ENCODE results near the gene KAZN.
"Not testable (repeated sequence)": the region's sequence is repeated elsewhere in the genome, so short reads cannot be mapped to it uniquely, and the experiment has no call there.

Gene KAZN

DNA sequence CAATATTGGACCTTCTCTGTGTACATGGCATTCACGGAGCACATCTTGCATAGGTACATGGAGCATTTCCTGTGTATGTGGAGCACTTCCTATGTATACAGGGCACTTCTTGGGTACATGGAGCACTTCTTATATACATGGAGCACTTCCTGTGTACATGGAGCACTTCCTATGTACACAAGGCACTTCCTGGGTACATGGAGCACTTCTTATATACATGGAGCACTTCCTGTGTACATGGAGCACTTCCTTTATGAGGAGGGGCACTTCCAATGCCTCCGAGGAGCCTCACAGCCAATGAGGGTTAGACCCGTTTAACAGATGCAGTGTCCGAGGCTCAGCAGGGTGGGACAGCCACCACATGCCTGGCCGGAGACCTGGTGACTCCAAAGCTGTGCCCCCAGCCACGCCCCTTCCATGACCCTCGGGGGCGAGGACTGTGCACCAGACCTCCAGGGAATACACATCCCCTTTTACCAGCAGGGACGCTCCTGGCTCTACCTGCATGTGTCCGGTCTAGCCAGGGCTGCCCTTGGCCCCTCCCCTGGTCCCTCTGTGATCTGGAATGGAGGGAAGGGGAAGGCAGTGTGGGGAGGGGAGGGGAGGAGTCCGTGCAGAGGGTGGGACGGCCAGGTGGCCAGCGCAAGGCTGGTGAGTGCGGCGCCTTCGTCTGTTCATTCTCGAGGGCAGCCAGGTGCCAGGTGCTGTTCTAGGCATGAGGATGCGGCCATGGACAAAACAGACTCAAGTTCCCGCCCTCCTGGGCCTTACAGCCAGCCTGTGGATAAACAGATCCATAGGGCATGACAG lies 360.0 kb downstream of the KAZN start:
- H3K9ac ChIP-seq (ENCODE audit: low read length): no peak overlapping the region
- H3K4me3 ChIP-seq (ENCODE audit: low read length): no peak overlapping the region
- no peaks in the 10 kb centered on the region for H3K36me3 ChIP-seq (ENCODE audit: control insufficient read depth, low read depth, low read length)
- H3K27ac ChIP-seq (ENCODE audit: low read length): no peak overlapping the region
- H3K4me1 ChIP-seq (ENCODE audit: control insufficient read depth, low read depth, low read length): no peaks in the 10 kb centered on the region
- no peaks in the 10 kb centered on the region for H3K9me3 ChIP-seq (ENCODE audit: control insufficient read depth, low read depth, low read length)
- H3K27me3 ChIP-seq (ENCODE audit: control insufficient read depth, insufficient read depth, low read length): no peaks in the 10 kb centered on the region

DNA sequence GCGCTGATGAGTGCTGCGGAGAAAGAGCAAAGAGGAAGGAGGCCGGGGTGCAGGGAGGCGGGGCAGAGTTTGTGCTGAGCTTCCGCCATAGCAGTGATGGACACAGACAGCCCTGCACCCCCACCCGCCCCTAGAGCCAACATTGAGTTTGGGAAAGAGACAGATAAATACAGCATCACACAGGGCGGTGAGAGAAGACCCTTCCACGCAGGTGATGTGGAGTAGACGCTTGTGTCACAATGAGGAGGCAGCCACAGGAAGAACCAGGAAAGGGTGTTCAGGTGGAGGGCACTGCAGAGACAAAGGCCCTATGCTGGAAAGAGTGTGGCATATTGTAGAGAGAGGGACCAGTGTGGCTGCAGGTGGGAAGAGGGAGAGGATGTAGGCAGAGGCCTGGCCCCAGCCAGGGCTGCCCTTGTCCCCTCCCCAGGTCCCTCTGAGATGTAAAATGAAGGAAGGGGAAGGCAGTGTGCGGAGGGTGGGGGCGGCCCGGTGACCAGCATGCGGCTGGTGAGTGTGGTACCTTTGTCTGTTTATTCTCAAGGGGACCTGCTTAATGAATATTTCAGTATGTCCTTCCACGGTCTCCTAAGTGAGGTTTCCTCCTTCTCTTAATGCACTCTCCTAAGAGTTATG lies 360.7 kb downstream of the KAZN start:
- H3K9ac ChIP-seq (ENCODE audit: low read length): no peak overlapping the region

DNA sequence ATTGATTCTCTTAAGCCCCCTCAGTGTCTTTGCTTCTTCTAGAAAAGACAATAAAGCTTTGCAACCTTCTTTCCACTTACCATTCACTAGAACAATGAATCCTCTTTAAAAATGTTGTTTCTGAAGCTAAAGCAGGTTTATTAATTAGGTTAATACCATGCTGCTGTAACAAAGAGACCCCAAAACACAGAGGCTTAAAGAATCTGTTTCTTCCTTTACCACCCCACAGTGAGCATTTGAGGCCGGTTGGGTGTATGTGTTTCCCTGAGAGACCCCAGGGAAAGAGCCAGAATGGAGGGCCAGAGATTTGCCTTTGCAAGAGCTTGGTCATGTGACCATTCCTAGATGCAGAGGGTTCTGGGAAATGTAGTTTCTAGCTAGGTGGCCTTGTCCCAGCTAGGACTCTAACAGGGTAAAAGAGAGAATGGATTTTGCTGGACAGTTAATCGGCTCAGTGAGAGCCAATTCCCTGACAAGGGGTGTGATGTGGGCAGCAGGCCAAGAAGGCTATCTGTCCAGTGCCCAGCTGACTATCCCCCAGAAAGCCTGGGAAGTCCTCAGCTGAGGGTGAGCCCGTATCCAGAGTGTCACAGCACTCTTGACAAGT lies 363.3 kb downstream of the KAZN start:
- no peaks in the 10 kb centered on the region for H3K4me1 ChIP-seq (ENCODE audit: control insufficient read depth, low read depth, low read length)
- no peak overlapping the region for H3K9ac ChIP-seq (ENCODE audit: low read length)
- no peaks in the 10 kb centered on the region for H3K9me3 ChIP-seq (ENCODE audit: control insufficient read depth, low read depth, low read length)
- no peak overlapping the region for H3K27ac ChIP-seq (ENCODE audit: low read length)
- H3K36me3 ChIP-seq (ENCODE audit: control insufficient read depth, low read depth, low read length): no peaks in the 10 kb centered on the region
- H3K4me3 ChIP-seq (ENCODE audit: low read length): no peak overlapping the region
- H3K27me3 ChIP-seq (ENCODE audit: control insufficient read depth, insufficient read depth, low read length): no peaks in the 10 kb centered on the region

More for the DNA sequence above, 360.7 kb downstream of the KAZN start:
- Histone ChIP-seq H3K36me3 (ENCODE audit: control insufficient read depth, low read depth, low read length) (no peaks in the 10 kb centered on the region), H3K27me3 (ENCODE audit: control insufficient read depth, insufficient read depth, low read length) (no peaks in the 10 kb centered on the region), H3K27ac (ENCODE audit: low read length) (no peak overlapping the region), H3K9me3 (ENCODE audit: control insufficient read depth, low read depth, low read length) (no peaks in the 10 kb centered on the region), H3K4me1 (ENCODE audit: control insufficient read depth, low read depth, low read length) (no peaks in the 10 kb centered on the region), H3K4me3 (ENCODE audit: low read length) (no peak overlapping the region)

DNA sequence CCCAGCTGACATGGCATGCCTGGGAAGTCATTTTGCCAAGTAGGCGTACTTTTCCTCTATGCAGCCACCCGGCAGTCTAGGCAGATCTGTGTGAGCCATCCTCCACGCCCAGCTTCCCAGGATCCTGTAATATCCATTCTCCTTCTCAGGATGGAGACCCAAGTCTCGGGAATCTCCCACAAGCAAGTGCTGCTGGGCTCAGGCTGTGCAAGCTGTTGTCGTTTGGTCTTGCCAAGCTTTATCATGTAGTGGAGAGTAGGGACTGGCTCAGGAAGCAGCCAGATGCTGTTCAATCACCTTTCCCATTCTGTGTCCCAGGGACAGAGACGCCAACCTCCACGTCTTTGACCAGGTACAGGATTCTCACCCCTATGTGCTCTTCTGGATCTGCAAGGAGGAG lies 363.9 kb downstream of the KAZN start:
- H3K27ac ChIP-seq (ENCODE audit: low read length): no peak overlapping the region
- H3K27me3 ChIP-seq (ENCODE audit: control insufficient read depth, insufficient read depth, low read length): no peaks in the 10 kb centered on the region
- H3K4me3 ChIP-seq (ENCODE audit: low read length): no peak overlapping the region
- no peaks in the 10 kb centered on the region for H3K4me1 ChIP-seq (ENCODE audit: control insufficient read depth, low read depth, low read length)
- no peak overlapping the region for H3K9ac ChIP-seq (ENCODE audit: low read length)
- no peaks in the 10 kb centered on the region for H3K36me3 ChIP-seq (ENCODE audit: control insufficient read depth, low read depth, low read length)
- no peaks in the 10 kb centered on the region for H3K9me3 ChIP-seq (ENCODE audit: control insufficient read depth, low read depth, low read length)

DNA sequence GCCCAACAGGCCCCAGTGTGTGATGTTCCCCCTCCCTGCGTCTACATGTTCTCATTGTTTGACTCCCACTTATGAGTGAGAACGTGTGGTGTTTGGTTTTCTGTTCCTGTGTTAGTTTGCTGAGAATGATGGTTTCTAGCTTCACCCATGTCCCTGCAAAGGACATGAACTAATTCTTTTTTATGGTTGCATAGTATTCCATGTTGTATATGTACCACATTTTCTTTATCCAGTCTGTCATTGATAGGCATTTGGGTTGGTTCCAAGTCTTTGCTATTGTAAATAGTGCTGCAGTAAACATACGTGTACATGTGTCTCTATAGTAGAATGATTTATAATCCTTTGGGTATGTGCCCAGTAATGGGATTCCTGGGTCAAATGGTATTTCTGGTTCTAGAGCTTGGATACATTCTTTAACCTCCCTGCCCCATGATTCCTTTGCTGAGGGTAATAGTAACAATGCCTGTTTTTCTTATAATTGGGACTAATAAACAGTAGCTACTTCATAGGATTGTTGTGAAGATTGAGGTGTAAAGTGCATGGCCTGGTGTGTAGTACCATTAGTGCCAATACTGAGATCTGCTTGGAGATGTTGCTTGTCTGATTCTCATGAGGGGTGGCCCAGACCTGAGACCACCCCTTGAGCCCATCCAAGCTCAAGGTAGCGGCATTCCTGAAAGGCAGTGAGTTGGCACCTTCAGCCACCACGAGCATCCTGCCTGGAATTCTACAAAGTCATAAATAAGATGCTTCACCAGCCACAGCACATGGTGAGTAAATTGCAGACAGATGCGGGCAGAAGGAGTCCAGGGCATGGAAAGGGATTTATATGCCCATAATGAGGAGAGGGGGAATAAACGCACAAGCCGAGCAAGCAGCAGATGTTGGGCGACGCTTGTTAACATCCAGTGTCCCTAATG lies 365.6 kb downstream of the KAZN start:
- H3K4me3 ChIP-seq (ENCODE audit: low read length); H3K27ac ChIP-seq (ENCODE audit: low read length); H3K9me3 ChIP-seq (ENCODE audit: control insufficient read depth, low read depth, low read length); H3K27me3 ChIP-seq (ENCODE audit: control insufficient read depth, insufficient read depth, low read length); H3K36me3 ChIP-seq (ENCODE audit: control insufficient read depth, low read depth, low read length); H3K9ac ChIP-seq (ENCODE audit: low read length); H3K4me1 ChIP-seq (ENCODE audit: control insufficient read depth, low read depth, low read length): not testable (repeated sequence)

DNA sequence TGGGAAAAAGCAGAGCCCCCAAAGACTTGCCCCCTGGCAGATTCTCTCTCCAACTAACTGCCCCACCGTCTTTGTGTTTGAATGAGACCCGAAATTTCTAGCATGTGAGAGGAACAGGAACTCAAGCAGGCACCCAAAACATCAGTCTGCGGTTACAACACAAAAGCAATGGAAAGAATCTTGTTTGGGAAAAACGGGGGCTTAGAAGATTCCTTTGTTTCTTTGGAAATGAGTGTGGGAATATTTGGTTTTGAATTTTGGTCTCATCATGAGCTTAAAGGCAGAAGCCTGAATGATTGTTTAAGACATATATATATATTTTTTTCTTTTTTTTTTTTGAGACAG lies 366.2 kb downstream of the KAZN start:
- no peaks in the 10 kb centered on the region for H3K36me3 ChIP-seq (ENCODE audit: control insufficient read depth, low read depth, low read length)
- H3K9ac ChIP-seq (ENCODE audit: low read length): no peak overlapping the region
- H3K4me1 ChIP-seq (ENCODE audit: control insufficient read depth, low read depth, low read length): no peaks in the 10 kb centered on the region
- no peak overlapping the region for H3K4me3 ChIP-seq (ENCODE audit: low read length)
- H3K27me3 ChIP-seq (ENCODE audit: control insufficient read depth, insufficient read depth, low read length): no peaks in the 10 kb centered on the region
- no peaks in the 10 kb centered on the region for H3K9me3 ChIP-seq (ENCODE audit: control insufficient read depth, low read depth, low read length)
- H3K27ac ChIP-seq (ENCODE audit: low read length): no peak overlapping the region

DNA sequence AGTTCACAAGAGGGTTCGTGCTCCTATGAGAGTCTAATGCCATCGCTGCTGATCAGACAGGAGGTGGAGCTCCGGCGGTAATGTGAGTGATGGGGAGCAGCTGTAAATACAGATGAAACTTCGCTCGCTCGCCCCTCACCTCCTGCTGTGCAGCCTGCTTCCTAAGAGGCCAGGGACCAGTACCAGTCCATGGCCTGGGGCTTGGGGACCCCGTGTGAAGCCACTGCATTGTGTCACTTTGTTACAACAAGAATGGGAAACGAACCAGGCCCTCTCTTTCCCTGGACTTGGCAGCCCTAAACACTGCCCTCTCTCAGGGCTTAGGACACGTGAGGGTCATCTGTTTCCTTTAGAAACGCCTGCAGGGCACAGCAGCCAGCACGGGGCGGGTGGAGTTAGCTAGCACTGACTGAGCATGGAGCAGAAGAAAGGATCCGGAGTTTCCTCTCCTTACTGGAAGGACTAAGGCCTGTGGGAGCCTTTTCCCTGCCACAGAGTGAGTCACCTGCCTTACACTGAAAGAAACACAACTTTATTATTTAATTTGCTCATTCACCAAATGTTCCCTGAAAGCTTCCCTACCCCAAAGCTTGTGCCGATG lies 369.9 kb downstream of the KAZN start:
- no peaks in the 10 kb centered on the region for H3K27me3 ChIP-seq (ENCODE audit: control insufficient read depth, insufficient read depth, low read length)
- no peaks in the 10 kb centered on the region for H3K4me1 ChIP-seq (ENCODE audit: control insufficient read depth, low read depth, low read length)
- no peaks in the 10 kb centered on the region for H3K36me3 ChIP-seq (ENCODE audit: control insufficient read depth, low read depth, low read length)
- H3K9ac ChIP-seq (ENCODE audit: low read length): no peak overlapping the region
- no peaks in the 10 kb centered on the region for H3K9me3 ChIP-seq (ENCODE audit: control insufficient read depth, low read depth, low read length)
- H3K4me3 ChIP-seq (ENCODE audit: low read length): no peak overlapping the region
- no peak overlapping the region for H3K27ac ChIP-seq (ENCODE audit: low read length)

DNA sequence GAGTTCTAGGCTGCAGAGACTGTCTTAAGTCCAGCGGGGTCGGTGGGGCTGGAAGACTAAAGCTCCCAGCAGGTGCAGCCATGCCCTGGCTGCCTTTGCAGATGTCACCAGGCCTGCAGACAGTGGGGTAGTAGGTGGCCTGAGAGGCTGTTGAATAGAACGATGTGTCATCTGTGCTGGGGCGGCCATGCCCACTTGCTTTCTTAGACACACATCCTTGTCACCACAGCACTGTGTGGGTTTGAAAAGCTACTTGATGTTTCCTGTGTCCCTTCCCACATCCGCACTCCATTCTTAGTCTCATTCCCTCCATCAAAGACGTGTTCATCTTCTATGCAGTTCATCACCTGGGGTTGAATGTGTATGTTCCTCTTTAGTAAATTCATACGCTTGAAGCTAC lies 370.5 kb downstream of the KAZN start:
- H3K9me3 ChIP-seq (ENCODE audit: control insufficient read depth, low read depth, low read length): no peaks in the 10 kb centered on the region
- H3K4me1 ChIP-seq (ENCODE audit: control insufficient read depth, low read depth, low read length): no peaks in the 10 kb centered on the region
- H3K27ac ChIP-seq (ENCODE audit: low read length): no peak overlapping the region
- H3K27me3 ChIP-seq (ENCODE audit: control insufficient read depth, insufficient read depth, low read length): no peaks in the 10 kb centered on the region
- H3K9ac ChIP-seq (ENCODE audit: low read length): no peak overlapping the region
- H3K4me3 ChIP-seq (ENCODE audit: low read length): no peak overlapping the region
- H3K36me3 ChIP-seq (ENCODE audit: control insufficient read depth, low read depth, low read length): no peaks in the 10 kb centered on the region

DNA sequence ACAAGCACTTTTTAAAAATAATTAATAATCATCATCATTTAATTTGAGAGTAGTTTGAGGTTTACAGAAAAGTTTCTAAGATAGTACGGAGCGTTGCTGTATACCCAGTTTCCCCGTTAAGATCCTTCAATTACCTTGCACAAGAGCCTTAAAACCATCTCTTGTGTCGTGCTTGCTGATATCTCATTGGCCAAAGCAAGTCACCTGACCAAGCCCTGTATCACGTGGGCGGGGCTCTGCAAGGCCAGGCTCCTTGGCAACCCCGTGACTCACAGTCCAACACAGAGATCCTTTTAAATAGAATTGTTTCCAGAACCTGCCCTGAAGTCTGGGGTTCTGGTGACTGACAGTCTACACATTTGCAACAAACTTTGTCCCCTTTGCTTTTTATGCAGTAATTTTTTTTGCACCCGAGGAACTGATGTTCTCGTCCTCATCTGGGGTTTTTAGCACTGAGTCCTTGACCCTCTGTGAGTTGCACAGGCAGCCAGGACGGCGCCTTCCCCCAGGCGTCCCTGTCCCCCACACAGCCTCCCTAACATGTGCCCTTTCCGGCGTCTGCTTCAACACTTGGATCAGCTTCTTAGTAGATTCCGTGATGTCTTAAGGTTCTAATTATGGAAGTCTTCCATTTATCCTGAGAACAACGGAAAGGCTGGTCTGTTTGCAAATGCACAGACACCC lies 371.8 kb downstream of the KAZN start:
- no peaks in the 10 kb centered on the region for H3K27me3 ChIP-seq (ENCODE audit: control insufficient read depth, insufficient read depth, low read length)
- no peaks in the 10 kb centered on the region for H3K36me3 ChIP-seq (ENCODE audit: control insufficient read depth, low read depth, low read length)
- no peak overlapping the region for H3K4me3 ChIP-seq (ENCODE audit: low read length)
- H3K27ac ChIP-seq (ENCODE audit: low read length): no peak overlapping the region
- H3K9ac ChIP-seq (ENCODE audit: low read length): no peak overlapping the region
- H3K9me3 ChIP-seq (ENCODE audit: control insufficient read depth, low read depth, low read length): no peaks in the 10 kb centered on the region
- no peaks in the 10 kb centered on the region for H3K4me1 ChIP-seq (ENCODE audit: control insufficient read depth, low read depth, low read length)

DNA sequence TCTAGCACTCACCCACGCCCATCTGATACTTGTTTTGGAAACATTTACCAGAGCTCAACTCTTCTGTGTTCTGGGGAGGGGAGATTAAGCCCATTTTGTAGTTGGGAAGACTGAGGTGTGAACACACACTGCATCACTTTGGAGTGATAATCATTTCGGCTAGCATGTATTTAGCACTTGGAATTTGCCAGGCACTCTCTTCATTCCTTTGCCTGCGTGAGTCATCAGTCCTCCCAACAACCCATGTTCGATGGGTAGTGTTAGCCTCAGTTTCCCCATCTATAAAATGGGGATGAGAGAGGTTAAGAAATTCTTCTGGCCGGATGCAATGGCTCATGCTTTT lies 372.3 kb downstream of the KAZN start:
- Histone ChIP-seq H3K9me3 (ENCODE audit: control insufficient read depth, low read depth, low read length) (no peaks in the 10 kb centered on the region), H3K27ac (ENCODE audit: low read length) (no peak overlapping the region), H3K4me1 (ENCODE audit: control insufficient read depth, low read depth, low read length) (no peaks in the 10 kb centered on the region), H3K27me3 (ENCODE audit: control insufficient read depth, insufficient read depth, low read length) (no peaks in the 10 kb centered on the region), H3K36me3 (ENCODE audit: control insufficient read depth, low read depth, low read length) (no peaks in the 10 kb centered on the region), H3K9ac (ENCODE audit: low read length) (no peak overlapping the region), H3K4me3 (ENCODE audit: low read length) (no peak overlapping the region)

DNA sequence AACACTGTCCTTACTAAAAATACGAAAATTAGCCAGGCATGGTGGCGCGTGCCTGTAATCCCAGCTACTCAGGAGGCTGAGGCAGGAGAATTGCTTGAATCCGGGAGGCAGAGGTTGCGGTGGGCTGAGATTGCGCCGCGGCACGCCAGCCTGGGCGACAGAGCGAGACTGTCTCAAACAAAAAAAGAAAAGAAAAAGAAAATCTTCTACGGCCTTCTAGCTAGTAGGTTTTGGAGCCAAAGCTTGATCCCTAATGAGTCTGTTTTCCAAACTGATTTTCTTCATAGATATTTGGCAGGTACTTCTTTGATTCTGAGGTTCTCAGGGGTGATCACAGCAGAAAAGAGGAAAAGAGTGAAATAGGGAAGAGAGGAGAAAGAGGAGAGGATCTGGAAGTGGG lies 372.7 kb downstream of the KAZN start:
- Histone ChIP-seq H3K4me3 (ENCODE audit: low read length) (no peak overlapping the region), H3K9ac (ENCODE audit: low read length) (no peak overlapping the region), H3K36me3 (ENCODE audit: control insufficient read depth, low read depth, low read length) (no peaks in the 10 kb centered on the region), H3K27me3 (ENCODE audit: control insufficient read depth, insufficient read depth, low read length) (no peaks in the 10 kb centered on the region), H3K4me1 (ENCODE audit: control insufficient read depth, low read depth, low read length) (no peaks in the 10 kb centered on the region), H3K9me3 (ENCODE audit: control insufficient read depth, low read depth, low read length) (no peaks in the 10 kb centered on the region), H3K27ac (ENCODE audit: low read length) (no peak overlapping the region)

Data from iPS-18a (cell line).